DND-41 (cell line): Measurements from ENCODE around the gene ARMC9.

Source experiments
- CTCF ChIP-seq: IDR thresholded peaks from 2 replicates; pipeline ENCODE4 v1.5.1; 2012; ENCODE audit warnings: borderline replicate concordance, low read length, moderate library complexity, mild to moderate bottlenecking; ENCODE audit not compliant: poor library complexity, severe bottlenecking; ENCODE audit errors: extremely low read depth
- EZH2 ChIP-seq: IDR thresholded peaks from 3 replicates; pipeline ENCODE4 v1.6.1; 2012; ENCODE audit warnings: borderline replicate concordance, low read depth, mild to moderate bottlenecking, moderate library complexity, low read length, inconsistent platforms; ENCODE audit not compliant: severe bottlenecking

DNA sequence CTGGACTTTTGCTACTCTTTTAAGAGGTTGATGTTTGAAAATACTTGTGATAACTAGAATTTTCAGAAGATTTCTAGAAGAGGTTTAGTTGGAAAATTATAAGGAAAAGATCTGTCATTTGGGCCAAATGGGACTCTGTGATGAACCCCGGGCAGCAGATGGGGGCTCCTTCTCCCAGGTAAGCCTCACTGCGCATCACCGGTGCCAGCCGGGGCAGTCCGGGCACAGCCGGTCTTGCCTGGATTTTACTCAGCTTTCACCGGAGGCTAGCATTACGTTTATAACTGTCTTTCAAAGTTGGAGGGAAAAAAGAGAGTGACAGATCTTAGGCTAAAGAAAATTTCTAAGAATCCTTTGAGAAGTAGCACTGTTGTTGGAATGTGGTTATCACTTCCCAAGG lies 99.7 kb downstream of the ARMC9 start:
- no peak for TF ChIP-seq CTCF
- TF ChIP-seq EZH2, result no peak
